GM21367 (cell line): ENCODE data around the gene PRDM8.
A peak's percentile ranks its signal among the peaks of the same experiment; 100 is the strongest.
"Not testable (repeated sequence)": the region's sequence is repeated elsewhere in the genome, so short reads cannot be mapped to it uniquely, and the experiment has no call there.

ENCODE experiments used
- ATAC-seq: cut with Tn5 transposase; IDR thresholded peaks from one replicate; pipeline ENCODE4 v1.9.1; 2021; ENCODE audit not compliant: unreplicated experiment

The PRDM8 gene

GRCh38 chr4:80196922-80197573 is at the start of gene PRDM8:
Gene PRDM8 (plus strand): TSS chr4:80197503. CDS start chr4:80200081, 2,578 bp downstream.
- ATAC-seq: no peak

- ATAC-seq: no peak
These were observed 46.7 kb upstream of the PRDM8 start for GRCh38 chr4:80150387-80151180.

GRCh38 chr4:80151981-80152380 is 45.3 kb upstream of the PRDM8 start:
- ATAC-seq: no peak

- no peak for ATAC-seq
These were observed 43.3 kb upstream of the PRDM8 start for GRCh38 chr4:80153874-80154544.

GRCh38 chr4:80154545-80154933 is 42.8 kb upstream of the PRDM8 start:
- ATAC-seq: no peak

- no peak for ATAC-seq
These were observed 41.9 kb upstream of the PRDM8 start for GRCh38 chr4:80155316-80155982.

GRCh38 chr4:80156410-80156809 is 40.9 kb upstream of the PRDM8 start:
- no peak for ATAC-seq

GRCh38 chr4:80161413-80162058 is 35.8 kb upstream of the PRDM8 start:
- ATAC-seq: no peak

- no peak for ATAC-seq
These were observed 34.9 kb upstream of the PRDM8 start for GRCh38 chr4:80162418-80162817.

- ATAC-seq: no peak
These were observed 31.4 kb upstream of the PRDM8 start for GRCh38 chr4:80165855-80166254.

- no peak for ATAC-seq
These were observed 26.1 kb upstream of the PRDM8 start for GRCh38 chr4:80171251-80171650.

GRCh38 chr4:80171656-80172055 is 25.6 kb upstream of the PRDM8 start:
- no peak for ATAC-seq

- peak; percentile 46 for ATAC-seq
These were observed 25.1 kb upstream of the PRDM8 start for GRCh38 chr4:80172203-80172602.

GRCh38 chr4:80173401-80173800 is 23.9 kb upstream of the PRDM8 start:
- ATAC-seq: peak; percentile 94

GRCh38 chr4:80173841-80174240 is 23.5 kb upstream of the PRDM8 start:
- ATAC-seq: no peak

- not testable (repeated sequence) for ATAC-seq
These were observed 19.5 kb upstream of the PRDM8 start for GRCh38 chr4:80177793-80178192.

- ATAC-seq: no peak
These were observed 18.3 kb upstream of the PRDM8 start for GRCh38 chr4:80178964-80179363.

- no peak for ATAC-seq
These were observed 17.6 kb upstream of the PRDM8 start for GRCh38 chr4:80179637-80180161.

GRCh38 chr4:80180743-80181142 is 16.6 kb upstream of the PRDM8 start:
- ATAC-seq: no peak

- ATAC-seq: peak; percentile 22
These were observed 15.0 kb upstream of the PRDM8 start for GRCh38 chr4:80182237-80182866.
